DMS153 (cell line): ENCODE data around the gene CBLB.
"Not testable (repeated sequence)": the region's sequence is repeated elsewhere in the genome, so short reads cannot be mapped to it uniquely, and the experiment has no call there.

Experiments used
- DNase-seq: peaks from one replicate; lab custom pipeline; 2025; lab: John Stamatoyannopoulos, UW

CBLB gene

DNA sequence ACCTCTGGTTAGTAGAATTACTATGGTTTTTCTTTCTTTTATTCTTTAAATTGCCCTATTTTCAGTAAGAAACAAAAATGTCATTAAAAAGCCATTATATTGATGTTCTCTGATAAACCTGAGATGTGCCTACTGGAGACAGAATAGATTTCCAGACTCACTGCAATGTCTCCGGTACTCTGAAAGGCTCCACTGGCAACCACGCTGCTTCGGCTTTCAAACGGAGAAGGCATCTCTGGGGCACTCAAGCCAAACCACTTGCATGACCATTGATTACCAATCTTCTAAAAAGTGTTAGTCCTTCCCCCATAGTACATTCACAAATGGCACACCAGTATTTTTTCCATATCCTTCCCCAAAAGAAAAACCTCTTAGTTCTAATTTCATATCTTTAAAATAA is 82.6 kb downstream of the CBLB start:
- DNase-seq: no peak

DNA sequence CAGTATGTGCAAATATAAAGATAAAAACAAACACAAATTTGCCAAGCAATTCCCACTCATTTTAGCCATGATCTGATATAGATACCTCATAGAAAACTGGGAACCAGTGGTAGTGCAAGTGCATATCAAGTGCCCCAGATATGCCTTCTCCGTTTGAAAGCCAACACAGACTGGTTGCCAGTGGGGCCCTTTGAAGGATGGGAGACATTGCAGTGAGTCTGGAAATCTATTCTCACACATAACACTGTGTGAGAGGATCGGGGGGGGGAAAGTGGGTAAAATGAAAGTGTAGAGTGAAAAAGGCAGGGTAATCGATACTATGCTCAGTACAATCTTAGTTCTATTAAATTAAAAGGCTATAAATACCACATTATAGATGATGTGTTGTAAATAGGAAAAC is 83.0 kb downstream of the CBLB start:
- no peak for DNase-seq

DNA sequence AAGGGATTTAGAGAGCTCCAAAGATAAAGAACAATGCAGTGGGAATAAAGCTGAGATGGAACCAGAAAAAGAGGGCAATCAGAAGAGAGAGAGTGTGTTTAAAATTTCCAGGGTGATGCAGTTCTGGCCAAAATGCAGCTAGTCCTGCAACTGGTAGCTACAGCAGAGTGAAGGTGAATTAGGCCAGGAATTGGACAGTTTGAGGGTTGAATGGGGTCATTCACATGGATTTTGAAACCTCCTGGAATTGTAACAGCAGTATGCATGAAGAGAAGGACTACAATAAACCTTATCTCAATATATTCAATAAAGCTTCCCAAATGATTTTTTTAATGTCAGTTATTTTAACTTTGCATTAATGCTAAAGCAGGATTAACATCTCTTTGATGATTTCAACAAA is 85.2 kb downstream of the CBLB start:
- DNase-seq: no peak

DNA sequence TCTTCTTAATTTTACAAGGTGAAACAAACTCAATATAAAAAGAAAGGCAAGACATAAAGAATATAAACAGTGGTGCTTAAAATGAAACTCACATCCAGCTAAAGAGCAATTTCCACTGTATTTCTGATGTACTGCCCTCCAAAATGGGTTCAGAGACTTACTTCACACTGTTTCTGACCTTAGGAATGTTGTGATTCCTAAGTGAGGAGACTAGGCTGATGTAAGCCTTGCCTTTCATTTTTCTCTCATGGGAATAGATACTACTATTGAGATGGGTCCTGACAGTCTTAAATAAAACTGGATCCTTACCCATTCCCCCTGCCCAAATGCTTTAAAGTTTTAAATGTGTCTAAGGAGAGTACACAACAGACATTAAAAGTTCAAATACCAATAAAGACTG is 86.9 kb downstream of the CBLB start:
- no peak for DNase-seq

DNA sequence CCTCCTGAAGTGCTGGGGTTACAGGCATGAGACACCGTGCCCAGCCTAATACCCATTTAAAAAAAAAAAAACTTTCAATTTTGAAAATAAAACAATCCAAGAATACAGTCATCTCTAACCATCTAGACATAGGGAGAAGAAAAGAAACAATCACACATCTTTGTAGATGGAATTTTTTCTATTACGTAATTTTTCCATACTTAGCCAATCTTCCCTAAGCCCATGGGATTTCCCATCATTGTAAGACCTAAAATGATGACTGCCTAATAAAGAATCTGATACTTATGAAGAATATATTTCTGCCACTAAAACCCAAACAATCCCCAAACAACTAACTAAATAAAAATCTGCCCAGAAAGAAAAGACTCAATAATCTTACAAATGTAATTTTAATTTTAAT is 88.7 kb downstream of the CBLB start:
- DNase-seq: no peak

DNA sequence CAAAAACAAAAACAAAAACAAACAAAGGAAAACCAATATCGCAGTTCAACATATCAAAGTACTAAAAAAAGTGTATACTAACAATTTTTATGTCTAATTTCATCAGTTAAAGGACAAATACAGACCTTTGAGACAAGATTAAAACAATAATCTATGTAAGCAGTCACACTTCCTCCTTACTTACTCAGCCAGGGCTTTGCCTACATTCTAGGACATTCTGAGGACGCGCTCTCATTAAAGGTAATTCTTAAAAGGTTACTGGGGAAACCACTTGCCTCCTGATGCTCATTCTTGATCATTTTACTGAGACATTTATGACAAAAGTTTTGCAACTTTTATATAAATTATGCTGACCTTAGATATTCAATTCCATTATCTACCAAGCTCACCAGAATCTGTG is 93.4 kb downstream of the CBLB start:
- DNase-seq: no peak

DNA sequence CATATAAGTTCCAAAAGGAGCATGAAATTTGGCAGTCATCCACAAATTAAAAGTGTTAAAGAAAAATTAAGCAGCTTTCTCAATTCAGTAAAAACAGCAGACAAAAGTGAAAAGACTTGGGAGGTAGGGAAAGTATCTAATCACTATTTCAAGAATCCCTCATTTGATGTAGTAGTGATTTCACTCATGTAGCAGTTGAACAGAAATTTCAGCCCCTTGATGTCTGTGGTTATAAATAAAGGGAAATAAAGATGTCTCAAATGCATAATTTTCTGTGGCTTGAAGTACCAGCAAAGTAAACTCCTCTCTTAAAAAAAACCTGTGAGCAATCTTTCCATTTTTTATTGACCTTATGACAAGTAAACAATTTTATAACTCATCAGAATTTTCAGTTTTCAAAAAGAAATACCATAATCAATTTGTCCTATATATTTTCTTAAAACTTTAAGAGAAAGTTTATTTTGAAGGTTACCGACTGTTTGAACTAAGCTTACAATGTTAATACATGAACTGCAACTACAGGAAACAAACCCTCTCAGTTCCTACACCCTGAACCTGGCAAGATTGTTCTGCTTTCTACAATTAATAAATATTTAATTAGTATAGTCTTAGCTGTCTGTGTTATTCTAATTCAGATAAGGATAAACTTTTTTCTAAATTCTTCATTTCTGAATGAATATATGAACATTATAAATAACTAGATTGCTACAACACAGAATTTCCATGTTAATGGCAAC is 94.2 kb downstream of the CBLB start:
- DNase-seq: no peak

DNA sequence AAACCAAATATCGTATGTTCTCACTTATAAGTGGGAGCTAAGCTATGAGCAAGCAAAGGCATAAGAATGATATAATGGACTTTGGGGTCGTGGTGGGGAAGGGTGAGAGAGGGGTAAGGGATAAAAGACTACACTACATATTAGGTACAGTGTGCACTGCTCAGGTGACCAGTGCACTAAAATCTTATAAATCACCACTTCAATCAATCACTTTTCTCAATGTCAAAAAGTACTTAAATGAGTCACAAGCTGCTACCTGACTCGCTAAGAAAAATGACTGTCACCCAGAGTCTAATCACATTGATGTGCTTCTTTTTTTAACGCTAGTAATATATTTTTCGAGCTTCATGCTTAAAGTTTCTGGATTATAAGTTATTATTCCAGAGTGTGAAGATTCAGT is 95.5 kb downstream of the CBLB start:
- no peak for DNase-seq

DNA sequence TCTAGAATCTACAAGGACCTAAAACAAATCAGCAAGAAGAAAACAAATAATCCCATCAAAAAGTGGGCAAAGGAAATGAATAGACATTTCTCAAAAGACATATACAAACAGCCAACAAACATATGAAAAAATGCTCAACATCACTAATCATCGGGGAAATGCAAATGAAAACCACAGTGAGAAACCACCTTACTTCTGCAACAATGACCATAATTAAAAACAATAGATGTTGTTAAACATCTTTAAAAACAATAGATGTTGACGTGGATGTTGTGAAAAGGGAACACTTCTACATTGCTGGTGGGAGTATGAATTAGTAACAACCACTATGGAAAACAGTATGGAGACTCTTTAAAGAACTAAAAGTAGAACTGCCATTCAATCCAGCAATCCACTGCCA is 96.2 kb downstream of the CBLB start:
- no peak for DNase-seq

DNA sequence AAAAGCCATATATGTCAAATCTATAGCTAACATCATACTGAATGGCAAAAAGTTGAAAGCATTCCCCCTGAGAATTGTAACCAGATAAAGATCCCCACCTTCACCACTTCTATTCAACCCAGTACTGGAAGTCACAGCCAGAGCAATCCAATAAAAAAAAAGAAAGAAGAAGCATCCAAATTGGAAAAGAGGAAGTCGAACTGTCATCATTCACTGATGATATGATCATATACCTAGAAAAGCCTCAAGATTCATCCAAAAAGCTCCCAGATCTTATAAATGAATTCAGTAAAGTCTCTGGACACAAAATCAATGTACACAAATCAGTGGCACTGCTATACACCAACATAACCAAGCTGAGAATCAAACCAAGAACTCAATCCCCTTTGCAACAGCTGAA is 97.4 kb downstream of the CBLB start:
- no peak for DNase-seq

DNA sequence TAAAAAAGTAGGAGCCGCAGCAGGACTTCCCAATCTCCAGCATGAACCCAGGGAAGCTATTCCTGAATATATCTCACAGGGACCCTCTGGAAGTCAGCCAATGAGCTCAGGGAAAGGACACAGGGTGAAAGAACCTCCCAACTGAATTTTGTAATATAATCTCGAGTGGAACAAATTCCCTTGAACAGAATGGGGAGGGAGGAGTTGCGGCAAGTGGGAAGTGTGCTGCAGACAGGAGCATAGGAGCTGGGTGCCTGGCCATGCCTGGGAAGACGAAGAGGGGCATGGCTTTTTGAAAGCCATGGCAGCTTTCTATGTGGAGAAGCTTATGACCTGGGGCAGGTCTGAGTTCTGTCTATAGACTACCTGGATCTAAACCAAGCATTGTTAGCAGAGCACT is 98.4 kb downstream of the CBLB start:
- DNase-seq: no peak

DNA sequence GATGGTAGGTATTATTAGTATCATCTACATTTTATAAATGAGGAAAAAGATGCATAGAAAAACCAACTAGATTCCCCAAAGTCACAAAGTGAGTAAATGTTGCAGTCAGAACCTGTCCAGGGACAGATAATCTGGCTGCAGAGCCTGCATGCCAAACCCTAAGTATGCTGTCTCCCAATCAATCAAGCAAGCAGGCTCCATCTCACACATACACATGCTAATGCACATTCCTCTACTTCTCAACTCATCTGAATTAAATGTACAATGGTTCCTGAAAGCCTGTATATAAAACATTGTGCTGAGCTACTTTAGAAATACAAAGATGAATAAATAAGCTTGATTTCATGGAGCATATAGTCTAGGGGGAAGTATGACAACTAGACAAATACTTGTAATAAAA is 101.0 kb downstream of the CBLB start:
- no peak for DNase-seq

DNA sequence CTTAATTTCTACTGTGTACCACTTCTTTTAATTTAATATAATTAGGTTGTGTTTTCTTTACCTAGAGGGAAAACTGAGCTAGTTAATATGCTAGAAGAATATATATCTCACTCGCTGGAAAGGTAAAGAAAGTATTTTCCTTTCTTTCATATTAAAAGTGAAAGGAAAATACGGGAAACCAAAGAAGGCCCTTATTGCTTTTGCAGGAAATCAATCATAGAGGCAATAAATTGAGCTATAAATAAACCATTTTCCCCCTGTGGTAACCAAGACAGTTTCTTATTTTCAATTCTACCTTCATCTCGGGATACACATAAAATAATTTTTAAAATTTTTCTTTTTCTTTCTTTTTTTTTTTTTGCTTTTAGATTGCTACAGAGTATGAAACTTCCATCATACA is 101.6 kb downstream of the CBLB start:
- no peak for DNase-seq

DNA sequence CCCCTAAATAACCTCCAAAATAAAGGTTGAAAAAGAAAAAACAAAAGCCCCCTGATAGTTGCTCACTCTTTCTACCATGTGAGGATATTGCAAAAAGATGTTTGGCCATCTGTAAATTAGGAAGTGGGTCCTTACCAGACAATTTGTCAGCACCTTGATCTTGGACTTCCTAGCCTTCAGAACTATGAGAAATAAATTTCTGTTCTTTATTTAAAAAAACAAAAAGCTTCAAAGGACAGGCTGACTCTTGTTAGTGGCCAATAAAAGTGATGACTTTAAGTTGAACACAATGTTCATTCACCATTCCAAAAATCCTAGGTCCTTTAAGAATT is 103.5 kb downstream of the CBLB start:
- no peak for DNase-seq

DNA sequence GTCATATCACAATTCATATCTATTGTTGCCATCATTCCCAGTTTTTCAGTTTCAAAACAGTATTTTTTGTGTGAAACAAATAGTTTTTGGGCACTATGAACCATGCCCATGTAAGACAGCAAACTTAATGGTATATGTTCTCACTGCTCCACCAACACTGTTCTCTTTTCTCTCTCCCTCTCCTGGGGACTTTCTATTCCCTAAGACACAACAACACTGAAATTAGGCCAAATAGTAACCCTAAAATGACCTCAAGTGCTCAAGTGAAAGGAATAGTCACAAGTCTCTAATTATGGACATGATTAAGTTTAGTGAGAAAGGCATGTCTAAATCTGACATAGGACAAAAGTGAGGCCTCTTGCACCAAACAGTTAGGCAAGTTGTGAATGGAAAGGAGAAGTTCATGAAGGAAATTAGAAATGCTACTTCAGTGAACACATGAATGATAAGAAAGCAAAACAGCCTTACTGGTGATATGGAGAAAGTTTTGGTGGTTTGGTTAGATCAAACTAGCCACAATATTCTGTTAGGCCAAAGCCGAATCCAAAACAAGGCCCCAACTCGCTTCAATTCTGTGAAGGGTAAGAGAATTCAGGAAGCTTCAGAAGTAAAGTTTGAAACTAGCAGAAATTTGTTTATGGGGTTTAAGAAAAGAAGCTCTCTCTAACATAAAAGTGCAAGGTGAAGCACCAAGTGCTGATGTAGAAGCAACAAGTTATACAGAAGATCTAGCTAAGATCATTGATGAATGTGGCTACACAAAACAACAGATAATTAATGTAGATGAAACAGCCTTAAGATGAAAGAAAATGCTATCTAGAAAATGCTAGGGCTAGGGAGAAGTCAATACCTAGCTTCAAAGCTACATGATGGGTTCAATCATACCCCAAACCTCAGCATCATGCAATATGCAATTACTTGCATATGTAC is 104.2 kb downstream of the CBLB start:
- no peak for DNase-seq

DNA sequence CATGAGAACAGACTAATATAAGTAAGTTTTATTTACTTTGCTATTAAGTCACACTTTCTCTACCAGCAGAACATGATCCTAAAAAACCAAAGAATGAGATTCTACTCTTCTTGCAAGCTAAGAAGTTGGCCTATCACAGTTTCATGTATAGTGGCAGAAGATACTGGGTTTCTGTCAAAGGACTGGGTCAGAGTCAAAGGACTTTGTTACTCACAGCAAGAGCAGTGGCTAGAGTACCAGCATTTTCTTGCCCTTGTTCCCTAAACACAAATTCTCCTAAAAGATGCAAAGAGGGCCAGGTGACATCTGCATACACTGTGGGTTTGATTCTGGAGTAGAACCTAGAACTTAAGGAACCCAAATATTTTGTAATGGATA is 105.2 kb downstream of the CBLB start:
- DNase-seq: no peak

DNA sequence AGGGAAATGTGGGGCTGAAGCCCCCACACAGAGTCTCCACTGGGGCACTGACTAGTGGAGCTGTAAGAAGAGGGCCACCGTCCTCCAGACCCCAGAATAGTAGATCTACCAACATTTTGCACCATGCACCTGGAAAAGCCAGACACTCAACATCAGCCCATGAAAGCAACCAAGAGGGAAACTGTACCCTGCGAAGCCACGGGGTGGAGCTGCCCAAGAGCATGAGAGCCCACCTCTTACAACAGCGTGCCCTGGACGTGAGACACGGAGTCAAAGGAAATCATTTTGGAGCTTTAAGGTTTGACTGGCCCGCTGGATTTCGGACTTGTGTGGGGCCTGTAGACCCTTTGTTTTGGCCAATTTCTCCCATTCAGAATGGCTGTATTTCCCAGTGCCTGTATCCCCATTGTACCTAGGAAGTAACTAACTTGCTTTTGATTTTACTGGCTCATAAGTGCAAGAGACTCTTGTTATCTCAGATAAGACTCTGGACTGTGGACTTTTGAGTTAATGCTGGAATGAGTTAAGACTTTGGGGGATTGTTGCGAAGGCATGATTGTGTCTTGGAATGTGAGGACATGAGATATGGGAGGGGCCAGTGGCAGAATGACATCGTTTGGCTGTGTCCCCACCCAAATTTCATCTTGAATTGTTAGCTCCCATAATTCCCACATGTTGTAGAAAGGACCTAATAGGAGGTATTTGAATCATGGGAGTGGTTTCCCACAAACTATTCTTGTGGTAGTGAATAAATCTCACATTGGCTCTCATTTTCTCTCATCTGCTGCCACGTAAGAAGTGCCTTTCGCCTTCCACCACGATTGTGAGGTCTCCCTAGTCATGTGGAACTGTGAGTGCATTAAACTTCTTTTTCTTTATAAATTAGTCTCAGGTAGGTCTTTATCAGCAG is 105.8 kb downstream of the CBLB start:
- no peak for DNase-seq

DNA sequence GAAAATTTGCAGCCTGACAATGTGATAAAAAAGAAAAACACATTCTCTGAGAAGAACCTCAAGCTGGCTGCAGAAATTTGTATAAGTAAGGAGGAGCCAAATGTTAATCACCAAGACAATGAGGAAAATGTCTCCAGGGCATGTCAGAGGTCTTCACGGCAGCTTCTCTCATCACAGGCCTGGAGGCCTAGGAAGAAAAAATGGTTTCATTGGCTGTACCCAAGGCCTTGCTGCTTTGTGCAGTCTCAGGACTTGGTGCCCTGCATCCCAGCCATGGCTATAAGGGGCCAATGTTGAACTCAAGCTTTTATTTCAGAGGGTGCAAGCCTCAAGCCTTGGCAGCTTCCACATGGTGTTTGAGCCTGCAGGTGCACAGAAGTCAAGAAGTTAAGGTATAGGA is 106.6 kb downstream of the CBLB start:
- not testable (repeated sequence) for DNase-seq

DNA sequence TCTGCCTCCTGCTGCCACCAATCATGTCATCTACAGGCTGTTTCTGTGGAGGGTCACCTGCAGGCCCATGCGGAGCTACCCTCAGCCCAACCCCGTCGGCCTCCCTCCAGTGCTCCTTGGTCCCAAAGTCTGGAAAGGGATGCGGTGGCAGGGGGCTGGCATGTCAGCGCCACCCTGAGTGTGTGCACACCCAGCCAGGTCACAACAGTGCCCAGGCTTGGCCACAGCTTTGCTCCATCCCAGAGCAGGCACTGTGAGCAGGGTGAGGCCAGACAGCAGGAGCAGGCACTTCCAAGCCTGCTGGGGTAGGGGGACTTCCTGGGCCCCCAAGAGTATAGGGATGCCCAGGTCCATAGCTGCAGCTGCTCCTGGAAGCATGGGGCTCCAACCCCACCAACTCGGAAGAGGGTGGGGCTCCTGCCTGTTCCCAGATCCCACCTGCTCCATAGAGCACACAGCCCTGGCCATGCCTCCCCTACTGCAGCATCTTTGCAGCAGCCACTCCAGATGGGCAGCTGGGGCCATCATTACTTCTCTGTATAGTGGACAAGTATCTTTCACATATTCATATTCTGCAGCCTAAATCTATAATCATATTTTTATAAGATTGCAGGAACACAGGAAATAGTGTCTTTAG is 109.3 kb downstream of the CBLB start:
- DNase-seq: no peak

DNA sequence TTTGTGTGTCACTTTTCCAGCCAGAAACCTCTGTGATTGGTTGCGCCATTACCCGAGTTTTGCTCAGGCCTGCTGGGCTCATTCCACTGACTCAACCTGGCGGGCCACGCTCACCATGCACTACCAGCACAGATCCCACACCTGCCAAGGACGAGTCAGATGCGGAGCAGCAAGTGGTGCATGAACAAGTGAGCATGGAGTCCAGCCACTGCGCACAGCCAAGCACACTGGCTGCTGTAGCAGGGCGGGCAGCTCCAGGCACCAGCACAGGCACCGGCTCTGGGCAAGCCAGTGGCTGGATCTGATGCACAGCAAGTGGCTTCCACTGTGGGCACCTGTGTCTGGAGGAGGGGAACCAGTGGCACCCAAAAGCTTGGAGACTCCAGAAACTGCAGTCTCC is 110.4 kb downstream of the CBLB start:
- no peak for DNase-seq

DNA sequence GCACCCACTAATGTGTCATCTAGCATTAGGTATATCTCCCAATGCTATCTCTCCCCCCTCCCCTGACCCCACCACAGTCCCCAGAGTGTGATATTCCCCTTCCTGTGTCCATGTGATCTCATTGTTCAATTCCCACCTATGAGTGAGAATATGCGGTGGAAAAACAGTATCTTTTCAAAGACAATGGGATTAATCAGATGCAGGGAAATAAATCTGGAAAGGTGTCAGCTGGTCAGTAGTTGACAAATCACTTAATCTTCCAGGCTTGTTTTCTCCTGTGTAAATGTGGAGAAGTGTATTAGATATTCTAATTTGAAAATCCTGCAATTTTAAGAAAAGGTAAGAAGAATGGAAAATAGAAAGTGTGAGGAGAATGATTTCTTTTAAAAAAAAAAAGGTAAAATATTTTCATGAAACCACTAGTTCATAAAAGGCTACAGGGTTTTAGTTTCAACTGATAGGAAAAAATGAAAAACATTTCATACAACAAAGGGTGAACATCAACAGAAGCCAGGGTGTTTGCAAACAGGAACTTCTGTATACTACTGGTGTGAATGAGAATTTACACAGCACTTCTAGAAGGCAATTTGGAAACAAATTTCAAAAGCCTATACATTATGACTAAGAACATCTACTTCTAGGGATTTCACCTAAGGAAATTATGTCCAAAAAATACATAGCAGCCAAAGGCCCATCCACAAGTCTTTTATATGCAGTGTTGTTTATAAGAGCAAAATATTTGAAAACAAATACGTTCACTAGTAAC is 113.5 kb downstream of the CBLB start:
- no peak for DNase-seq
